Caki2 (cell line): ENCODE results near the gene NTN3. TPM values are rescaled to one million over a fixed set of nuclear protein-coding genes. Genes with fewer than 3 reads are reported as not detected.

Source experiments
- DNase-seq: peaks from one replicate; pipeline ENCODE4 v3.0.0-alpha.2; 2015; ENCODE audit warnings: low read depth
- in situ Hi-C: cut with HindIII; loops from 2 replicates; pipeline ENCODE4 v1.10.0; 2016; ENCODE audit warnings: low sequenced_read_pairs, low pct_unique_long_range_greater_than_20kb, mixed read lengths
- total RNA-seq: library from RNA; depleted of rRNA; stranded (reverse); fragments of >200 nt; shearing (Covaris generic); gene quantifications from 2 replicates; pipeline ENCODE4 v1.2.3, GENCODE V29; 2014; ENCODE audit warnings: low replicate concordance

NTN3 gene
- total RNA-seq, 1 experiment from 2014 or later: not detected

GRCh38 chr16:2500918-2501750, 30.0 kb downstream of the NTN3 start:
- peak; percentile 97 for DNase-seq
- in situ Hi-C loops: loop anchor here (25.0 kb wide), 1 partner anchor 464 kb away; the partner anchor contains the start of genes NHERF2, NTHL1 and TSC2

DNA sequence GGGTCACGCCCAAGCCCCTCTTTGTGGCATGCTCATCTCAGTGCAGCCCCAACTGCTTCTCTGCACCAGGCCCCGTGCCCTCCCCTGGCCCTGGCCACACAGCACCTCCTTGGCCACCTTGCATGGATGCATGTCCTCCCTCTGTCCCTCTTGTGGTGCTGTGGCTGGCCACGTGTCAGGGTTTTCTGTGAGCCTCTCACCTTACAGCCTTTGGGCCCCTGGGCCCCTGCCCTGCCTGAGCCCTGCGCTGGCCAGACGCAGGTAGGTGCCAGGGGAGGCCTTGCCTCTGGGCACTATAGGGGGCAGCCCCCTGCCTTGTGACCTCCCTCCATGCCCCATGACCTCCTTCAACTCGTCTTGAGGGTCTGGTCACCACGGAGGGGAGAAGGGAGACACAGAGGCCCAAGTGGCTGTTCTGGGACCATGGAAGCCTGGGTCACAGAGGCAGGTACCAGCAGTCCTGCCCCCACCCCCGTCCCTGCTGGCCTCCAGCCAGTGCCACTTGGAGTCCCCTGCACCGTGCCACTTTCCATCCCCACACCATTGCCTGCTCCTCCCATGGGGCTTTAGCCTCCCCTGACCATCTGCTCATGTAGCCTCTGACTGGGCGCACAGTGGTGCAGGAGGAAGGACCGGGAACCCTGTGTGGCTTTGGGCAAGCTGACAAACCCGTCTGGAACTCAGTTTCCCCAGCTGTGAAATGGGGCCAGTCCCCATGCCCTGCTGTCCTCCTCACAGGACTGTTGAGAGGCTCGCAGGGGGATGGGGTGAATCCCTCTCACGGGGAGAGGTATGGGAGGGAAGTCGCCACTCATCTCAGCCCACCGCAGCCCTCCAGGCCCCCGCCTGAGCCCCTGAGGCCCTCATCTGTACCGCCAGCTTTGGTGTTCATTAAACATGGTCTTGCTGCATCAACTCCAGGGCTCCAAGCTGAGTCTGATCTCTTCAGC, 31.1 kb downstream of the NTN3 start:
- DNase-seq: no peak
- in situ Hi-C loops: loop anchor here (25.0 kb wide), 1 partner anchor 465 kb away; the partner anchor contains the start of genes NHERF2, NTHL1 and TSC2

- DNase-seq: no peak
- in situ Hi-C loops: loop anchor here (25.0 kb wide), 1 partner anchor 468 kb away; the partner anchor contains the start of genes NHERF2, NTHL1 and TSC2
Measured at GRCh38 chr16:2505695-2506094, 34.6 kb downstream of the NTN3 start.

GRCh38 chr16:2507052-2507659, 36.1 kb downstream of the NTN3 start:
- no peak for DNase-seq
- in situ Hi-C loops: loop anchor here (25.0 kb wide), 1 partner anchor 470 kb away; the partner anchor contains the start of genes NHERF2, NTHL1 and TSC2

GRCh38 chr16:2507665-2508064, 36.6 kb downstream of the NTN3 start:
- in situ Hi-C loops: loop anchor here (25.0 kb wide), 1 partner anchor 470 kb away; the partner anchor contains the start of genes NHERF2, NTHL1 and TSC2
- DNase-seq: no peak

DNA sequence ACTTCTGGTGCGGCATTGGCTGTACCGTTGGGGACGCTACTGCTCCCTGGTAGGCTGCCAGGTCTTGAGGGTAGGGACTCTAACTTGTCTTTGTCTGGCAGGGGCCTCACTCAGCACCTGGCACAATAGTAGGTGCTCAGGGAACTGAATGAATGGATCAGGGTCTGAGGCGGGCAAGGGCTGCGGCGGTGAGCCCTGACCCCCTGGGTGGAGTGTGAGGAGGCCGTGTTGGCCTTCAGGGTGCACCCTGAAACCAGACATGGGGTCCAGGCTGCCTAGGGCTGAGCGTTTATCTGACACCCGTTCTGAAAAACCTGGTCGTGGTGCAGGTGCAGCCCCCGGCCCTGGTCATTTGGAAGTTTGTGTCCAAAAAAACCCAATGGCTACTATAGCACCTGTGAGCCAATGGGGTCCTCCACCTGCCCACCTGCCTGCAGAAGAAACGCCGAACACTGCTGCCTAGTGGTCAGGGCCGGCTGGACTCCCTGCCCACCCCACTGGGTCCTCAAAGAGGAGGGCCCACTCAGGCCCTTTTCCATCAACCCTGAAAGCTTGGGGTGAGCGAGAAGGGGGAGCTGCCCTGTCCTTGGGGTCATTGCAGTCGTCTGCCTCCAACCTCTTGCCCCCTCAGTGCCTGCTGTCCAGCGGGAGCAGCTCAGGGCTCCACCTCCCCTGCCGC, 37.8 kb downstream of the NTN3 start:
- no peak for DNase-seq
- in situ Hi-C loops: loop anchor here (25.0 kb wide), 1 partner anchor 472 kb away; the partner anchor contains the start of genes NHERF2, NTHL1 and TSC2

DNA sequence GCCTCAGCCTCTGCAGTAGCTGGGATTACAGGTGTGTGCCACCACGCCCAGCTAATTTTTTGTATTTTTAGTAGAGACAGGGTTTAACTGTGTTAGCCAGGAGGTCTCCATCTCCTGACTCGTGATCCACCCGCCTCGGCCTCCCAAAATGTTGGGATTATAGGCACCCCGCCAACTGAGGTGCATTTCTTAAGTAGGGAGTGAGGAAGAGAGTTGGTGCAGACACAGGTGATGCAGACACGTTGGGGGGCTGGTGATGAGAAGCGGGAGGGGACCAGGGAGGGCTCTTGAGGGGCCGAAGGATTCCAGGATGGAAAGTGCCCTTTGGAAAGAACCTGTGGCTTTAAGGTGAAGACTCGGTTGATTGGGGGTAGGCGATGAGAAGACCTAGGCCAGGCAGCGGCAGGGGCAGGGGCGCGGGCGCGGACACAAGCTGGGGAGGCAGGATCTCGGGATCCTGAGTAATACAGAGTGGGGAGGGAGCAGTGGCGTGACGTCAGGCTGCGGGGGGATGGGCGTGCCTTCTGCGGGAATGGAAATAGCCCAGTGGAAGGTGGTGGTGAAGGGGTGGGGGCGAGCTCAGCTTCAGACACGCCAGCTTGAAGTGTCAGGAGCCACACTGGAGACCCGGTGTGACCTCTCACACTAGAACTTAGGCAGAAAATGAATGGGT, 40.2 kb downstream of the NTN3 start:
- in situ Hi-C loops: loop anchor here (25.0 kb wide), 1 partner anchor 474 kb away; the partner anchor contains the start of genes NHERF2, NTHL1 and TSC2
- DNase-seq: peak; percentile 85

- in situ Hi-C loops: loop anchor here (25.0 kb wide), 1 partner anchor 475 kb away; the partner anchor contains the start of genes NHERF2, NTHL1 and TSC2
- no peak for DNase-seq
Measured at GRCh38 chr16:2511996-2512734, 41.1 kb downstream of the NTN3 start.

DNA sequence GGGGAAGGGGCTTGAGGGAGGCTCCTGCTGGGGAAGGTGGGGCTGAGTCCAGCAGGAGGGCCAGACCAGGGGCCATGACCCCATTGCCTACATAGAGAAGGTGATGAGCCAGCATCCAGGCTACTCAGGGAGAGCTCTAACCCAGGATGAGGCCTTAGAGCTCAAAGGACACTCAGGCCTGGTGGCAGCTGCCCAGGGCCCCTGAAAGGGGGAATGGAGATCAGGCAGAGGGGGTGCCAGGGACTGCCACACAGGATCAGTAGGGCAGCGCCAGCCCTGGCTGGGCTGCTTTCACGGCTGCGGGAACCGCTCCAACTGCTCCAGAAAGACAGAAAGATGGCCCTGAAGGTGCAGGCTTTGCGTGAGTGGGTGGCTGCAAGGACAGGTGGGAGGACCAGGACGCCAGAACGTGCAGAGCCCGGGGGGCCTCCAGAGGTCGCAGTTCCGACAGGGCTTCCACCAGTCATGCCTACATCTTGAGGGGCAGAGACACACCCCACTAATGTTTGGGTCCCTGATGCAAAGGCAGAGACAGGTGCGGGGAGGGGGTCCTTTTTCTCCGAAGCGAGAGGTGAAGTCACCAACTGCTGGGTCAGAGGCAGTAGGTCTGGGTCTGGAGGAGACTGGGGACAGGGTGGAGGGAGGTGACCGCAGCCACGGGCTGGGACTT, 41.8 kb downstream of the NTN3 start:
- in situ Hi-C loops: loop anchor here (25.0 kb wide), 1 partner anchor 476 kb away; the partner anchor contains the start of genes NHERF2, NTHL1 and TSC2
- DNase-seq: no peak

DNA sequence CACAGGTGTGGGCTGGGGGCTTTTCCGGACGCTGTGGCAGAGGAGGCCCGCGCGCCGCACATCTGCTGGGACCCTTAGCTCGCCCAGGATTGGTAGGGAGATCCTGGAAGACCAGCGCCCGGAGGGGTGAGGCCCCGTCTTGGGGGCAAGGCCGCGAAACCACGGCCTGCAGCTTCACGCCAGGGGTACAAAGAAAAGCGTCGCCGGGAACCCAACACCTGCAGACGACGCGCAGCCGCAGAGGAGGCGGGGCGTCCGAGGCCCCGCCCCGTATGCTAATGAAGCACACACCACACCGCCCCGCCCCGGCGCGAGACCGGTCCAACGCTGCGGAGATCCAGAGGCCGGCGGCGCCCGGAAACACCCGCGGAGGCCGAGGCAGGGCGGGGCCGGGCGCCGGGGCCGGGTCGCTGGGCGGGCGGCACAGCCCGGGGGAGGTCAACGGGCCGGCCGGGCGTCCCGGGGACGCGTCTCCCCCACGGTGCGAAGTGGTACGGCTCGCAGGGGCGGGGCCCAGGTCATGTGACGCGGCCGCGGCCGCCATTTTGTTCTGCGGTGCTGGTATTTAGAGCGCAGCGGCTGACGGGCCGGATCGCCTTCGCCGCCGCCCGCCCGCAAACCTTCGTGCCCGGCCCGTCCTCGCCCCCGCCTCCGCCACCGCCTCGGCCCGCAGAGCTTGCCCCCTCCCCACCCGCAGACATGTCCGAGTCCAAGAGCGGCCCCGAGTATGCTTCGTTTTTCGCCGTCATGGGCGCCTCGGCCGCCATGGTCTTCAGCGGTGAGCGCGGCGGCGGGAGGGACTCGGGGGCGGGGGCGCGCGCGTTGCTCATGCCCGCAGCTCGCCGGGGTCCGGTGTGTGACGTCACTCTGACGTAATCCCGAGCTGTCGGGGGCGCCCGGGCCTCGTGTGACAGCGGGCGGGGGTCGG, 42.6 kb downstream of the NTN3 start, which contains the start of gene ATP6V0C:
Gene ATP6V0C (plus strand): TSS at position 548 of the 928 bp plus-strand sequence. CDS start 152 bp downstream, at position 700.
- peak; percentile 97 for DNase-seq

GRCh38 chr16:2514333-2515179, 43.5 kb downstream of the NTN3 start:
- DNase-seq: no peak
- in situ Hi-C loops: loop anchor here (25.0 kb wide), 1 partner anchor 477 kb away; the partner anchor contains the start of genes NHERF2, NTHL1 and TSC2

More for the DNA sequence above, 42.6 kb downstream of the NTN3 start, which contains the start of gene ATP6V0C:
- in situ Hi-C loops: loop anchor here (25.0 kb wide), 1 partner anchor 476 kb away; the partner anchor contains the start of genes NHERF2, NTHL1 and TSC2

DNA sequence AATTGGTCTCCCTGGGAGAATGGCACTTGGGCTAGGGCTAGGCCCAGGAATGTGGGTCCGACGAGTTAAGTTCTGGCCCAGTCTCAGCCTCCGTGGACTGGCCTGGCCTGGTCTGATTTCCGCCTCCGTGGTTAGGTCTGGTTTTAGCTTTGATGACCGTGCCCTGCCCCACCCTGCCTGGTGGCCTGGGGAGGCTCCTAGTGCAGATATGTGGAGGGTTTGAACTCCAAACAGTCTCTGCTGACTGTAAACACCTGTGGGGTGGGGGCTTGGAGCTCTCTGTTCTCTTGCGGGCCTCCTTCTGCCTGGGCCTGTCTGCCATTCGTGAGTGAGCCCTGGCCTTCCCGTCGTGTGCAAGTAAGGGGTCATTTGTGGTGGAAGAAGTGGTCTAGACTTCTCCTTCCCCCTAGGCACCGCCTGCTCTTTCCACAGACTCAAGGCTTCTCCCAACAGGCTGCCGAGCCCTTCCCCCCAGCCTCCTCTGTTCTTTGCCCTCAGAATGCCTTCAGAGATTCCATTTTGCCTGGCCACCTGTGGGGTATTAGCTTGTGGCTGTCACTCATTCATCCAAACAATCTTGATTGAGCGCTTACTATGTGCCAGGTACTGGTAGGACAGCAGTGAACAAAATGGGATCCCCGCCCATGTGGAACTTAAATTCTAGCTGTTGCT, 44.2 kb downstream of the NTN3 start:
- DNase-seq: no peak
- in situ Hi-C loops: loop anchor here (25.0 kb wide), 1 partner anchor 478 kb away; the partner anchor contains the start of genes NHERF2, NTHL1 and TSC2
